PC-9 (cell line): ENCODE results near the gene C10orf53. TPM values are rescaled to one million over a fixed set of nuclear protein-coding genes. Genes with fewer than 3 reads are reported as not detected.

ENCODE experiments used
- BruUV-seq: library from RNA; stranded (reverse); fragments of 400-500 nt; replicated peaks from 2 replicates; lab custom pipeline; 2021; lab: Mats Ljungman, UMichigan
- CTCF ChIA-PET: fragments of 300-600 bp; sonication (Branson Sonifier 250); formaldehyde crosslinking; loops from one replicate; lab custom pipeline; 2022; ENCODE audit warnings: antibody characterized with exemption; lab: Charles Lee
- POLR2A ChIA-PET: fragments of 300-600 bp; sonication (Branson Sonifier 250); formaldehyde crosslinking; loops from one replicate; lab custom pipeline; 2022; ENCODE audit warnings: antibody characterized with exemption; ENCODE audit not compliant: unreplicated experiment; lab: Charles Lee
- DNase-seq, 2 experiments: peaks; one replicate each; pipeline versions ENCODE4 v3.0.0 to v3.0.0-alpha.2; 2015 to 2022; ENCODE audit warnings: mixed read lengths in 1 of 2
- H2AFZ ChIP-seq: fragments of 200-600 bp; sonication (generic); 2 replicates; pipeline ENCODE4 v1.8.1; 2017; ENCODE audit warnings: antibody characterized with exemption
- H3F3A ChIP-seq: fragments of 200-600 bp; sonication (generic); 2 replicates; pipeline ENCODE4 v1.8.1; 2017; ENCODE audit warnings: antibody characterized with exemption, mild to moderate bottlenecking, low read depth; ENCODE audit not compliant: insufficient read depth
- H3K27ac ChIP-seq: fragments of 200-600 bp; sonication (generic); 2 replicates; pipeline ENCODE4 v1.6.1; 2016; ENCODE audit warnings: mixed run types
- H3K27me3 ChIP-seq: fragments of 200-600 bp; sonication (generic); 2 replicates; pipeline ENCODE4 v1.6.1; 2016; ENCODE audit warnings: low read depth, mixed run types; ENCODE audit not compliant: insufficient read depth
- H3K36me3 ChIP-seq: fragments of 200-600 bp; sonication (generic); 2 replicates; pipeline ENCODE4 v1.6.1; 2016; ENCODE audit warnings: low read depth, mixed run types
- H3K4me1 ChIP-seq: fragments of 200-600 bp; sonication (generic); replicated peaks from 2 replicates; pipeline ENCODE4 v1.6.1; 2016; ENCODE audit warnings: mixed run types; ENCODE audit not compliant: insufficient read depth
- H3K4me2 ChIP-seq: fragments of 200-600 bp; sonication (generic); 2 replicates; pipeline ENCODE4 v1.6.1; 2017; ENCODE audit warnings: mixed run types
- H3K4me3 ChIP-seq: fragments of 200-600 bp; sonication (generic); 2 replicates; pipeline ENCODE4 v1.6.1; 2016; ENCODE audit warnings: mixed run types
- H3K79me2 ChIP-seq: fragments of 200-600 bp; sonication (generic); 2 replicates; pipeline ENCODE4 v1.6.1; 2017; ENCODE audit warnings: low read depth, mixed run types
- H3K9me2 ChIP-seq: fragments of 200-600 bp; sonication (generic); 2 replicates; pipeline ENCODE4 v1.8.1; 2017; ENCODE audit warnings: mild to moderate bottlenecking; ENCODE audit not compliant: insufficient read depth
- H3K9me3 ChIP-seq: fragments of 200-600 bp; sonication (generic); 2 replicates; pipeline ENCODE4 v1.8.1; 2016; ENCODE audit warnings: low read depth; ENCODE audit not compliant: insufficient read depth
- H4K20me1 ChIP-seq: fragments of 200-600 bp; sonication (generic); 2 replicates; pipeline ENCODE4 v1.8.1; 2017; ENCODE audit not compliant: insufficient read depth
- CTCF ChIP-seq: fragments of 200-600 bp; sonication (generic); conservative IDR thresholded peaks from 2 replicates; pipeline ENCODE4 v1.6.1; 2017; ENCODE audit warnings: mixed run types, antibody characterized with exemption, mild to moderate bottlenecking, moderate library complexity
- EZH2 ChIP-seq: fragments of 200-600 bp; sonication (generic); IDR thresholded peaks from 2 replicates; pipeline ENCODE4 v1.8.0; 2017; ENCODE audit warnings: antibody characterized with exemption, low read depth
- intact Hi-C: fragments of 100-400 bp; cut with micrococcal nuclease; formaldehyde crosslinking; loops from one replicate; pipeline ENCODE4 v1.10.0; 2022; ENCODE audit not compliant: unreplicated experiment
- total RNA-seq: library from RNA; stranded (reverse); gene quantifications from 2 replicates; pipeline ENCODE4 v1.2.3, GENCODE V29; 2021

C10orf53 gene
- total RNA-seq, 1 experiment from 2014 or later = not detected

DNA sequence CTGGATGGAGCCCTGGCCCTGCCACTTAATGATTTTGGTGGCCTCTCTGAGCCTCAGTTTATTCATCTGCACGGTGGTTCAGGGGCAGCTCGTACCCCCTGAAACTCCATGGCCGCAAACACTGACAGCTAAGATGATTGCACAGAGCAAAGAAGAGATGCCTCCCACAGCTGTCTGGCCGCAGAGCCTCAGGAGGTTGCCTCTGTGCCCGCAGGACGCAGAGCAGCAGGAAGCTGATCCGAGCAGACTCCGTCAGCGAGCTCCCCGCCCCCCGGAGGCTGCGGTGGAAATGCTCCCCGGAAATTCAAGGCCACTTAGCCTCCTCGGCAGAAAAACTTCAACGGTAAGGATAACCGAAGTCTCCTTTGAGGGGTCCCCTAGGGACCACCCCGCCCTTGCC lies 30.2 kb upstream of the C10orf53 start:
- no peak overlapping the region for H3K4me2 ChIP-seq
- DNase-seq = peak in 1 of 2 experiments; percentile 31
- CTCF ChIA-PET = no interaction called here
- BruUV-seq = no TSS peak
- no peak overlapping the region for H3K4me3 ChIP-seq
- H4K20me1 ChIP-seq = no peaks in the 10 kb centered on the region
- H3K27me3 ChIP-seq = peaks cover 38% of the 10 kb centered on the region
- intact Hi-C loops = no loop called here
- H3K9me3 ChIP-seq = no peaks in the 10 kb centered on the region
- H3F3A ChIP-seq = no peaks in the 10 kb centered on the region
- no peak overlapping the region for H3K27ac ChIP-seq
- no peak overlapping the region for H2AFZ ChIP-seq
- no peaks in the 10 kb centered on the region for H3K9me2 ChIP-seq
- no peaks in the 10 kb centered on the region for H3K4me1 ChIP-seq
- TF ChIP-seq CTCF (no peak), EZH2 (no peak)
- no peaks in the 10 kb centered on the region for H3K36me3 ChIP-seq
- H3K79me2 ChIP-seq = no peaks in the 10 kb centered on the region
- POLR2A ChIA-PET = no interaction called here

GRCh38 chr10:49649936-49650723 lies 29.3 kb upstream of the C10orf53 start:
- no TSS peak for BruUV-seq
- DNase-seq = peak in 1 of 2 experiments; percentile 21
- TF ChIP-seq CTCF (no peak), EZH2 (no peak)

DNA sequence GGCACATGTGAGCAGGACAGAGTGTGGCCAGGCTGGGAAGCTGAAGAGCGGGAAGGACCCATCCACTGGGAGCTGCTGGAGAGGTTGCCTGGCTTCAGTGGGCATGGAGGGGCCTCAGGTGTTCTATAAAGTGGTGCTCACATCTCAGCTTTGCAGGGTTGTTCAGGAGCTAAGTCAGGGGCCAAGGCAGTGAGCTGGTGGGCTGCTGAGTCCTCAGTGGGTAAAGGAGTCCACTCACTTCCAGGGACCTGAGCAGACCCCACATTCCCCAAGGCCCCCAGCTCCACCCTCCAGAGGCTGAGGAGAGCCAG lies 28.8 kb upstream of the C10orf53 start:
- Histone ChIP-seq H3K4me3 (no peak overlapping the region), H3F3A (no peaks in the 10 kb centered on the region), H3K9me3 (no peaks in the 10 kb centered on the region), H3K9me2 (no peaks in the 10 kb centered on the region), H3K36me3 (no peaks in the 10 kb centered on the region), H4K20me1 (no peaks in the 10 kb centered on the region), H3K79me2 (no peaks in the 10 kb centered on the region), H3K4me1 (no peaks in the 10 kb centered on the region), H2AFZ (no peak overlapping the region), H3K4me2 (no peak overlapping the region), H3K27me3 (peaks cover 35% of the 10 kb centered on the region; the same call in 1 of the 2 replicates), H3K27ac (no peak overlapping the region)
- intact Hi-C loops = no loop called here
- no peak for TF ChIP-seq EZH2
- no peak for TF ChIP-seq CTCF
- BruUV-seq = no TSS peak
- POLR2A ChIA-PET = no interaction called here
- CTCF ChIA-PET = no interaction called here
- no peak for DNase-seq

More at GRCh38 chr10:49649936-49650723, 29.3 kb upstream of the C10orf53 start:
- Histone ChIP-seq H3K27me3 (peaks cover 35% of the 10 kb centered on the region; the same call in 1 of the 2 replicates), H3K36me3 (no peaks in the 10 kb centered on the region), H4K20me1 (no peaks in the 10 kb centered on the region), H3K4me2 (no peak overlapping the region), H3F3A (no peaks in the 10 kb centered on the region), H3K9me3 (no peaks in the 10 kb centered on the region), H3K79me2 (no peaks in the 10 kb centered on the region), H3K4me3 (no peak overlapping the region), H3K4me1 (no peaks in the 10 kb centered on the region), H2AFZ (no peak overlapping the region), H3K9me2 (no peaks in the 10 kb centered on the region), H3K27ac (no peak overlapping the region)
- ChIA-PET CTCF (no interaction called here), POLR2A (no interaction called here)
- intact Hi-C loops = no loop called here
